Ovary (tissue), 9 donors: Measurements from ENCODE around the gene FYCO1. TPM values are rescaled to one million over a fixed set of nuclear protein-coding genes. Genes with fewer than 3 reads are reported as not detected.

Source experiments
- DNase-seq, 5 donors: peaks; one replicate each; pipeline ENCODE4 v3.0.0-alpha.2; 2019 to 2020
- H3K27ac ChIP-seq, 2 donors: fragments of 200-600 bp; one replicate each; pipeline versions ENCODE4 v1.5.1 to v1.8.0; 2019 to 2022
- H3K27me3 ChIP-seq: fragments of 200-600 bp; one replicate; pipeline ENCODE4 v1.8.0; 2022
- H3K36me3 ChIP-seq: fragments of 200-600 bp; sonication (generic); one replicate; pipeline ENCODE4 v1.5.1; 2019
- H3K4me1 ChIP-seq: one replicate; pipeline ENCODE4 v1.8.1; 2013; ENCODE audit warnings: mild to moderate bottlenecking, moderate library complexity; ENCODE audit not compliant: insufficient read depth
- H3K4me3 ChIP-seq: fragments of 200-600 bp; sonication (generic); one replicate; pipeline ENCODE4 v1.5.1; 2017
- H3K9me3 ChIP-seq, 2 donors: fragments of 200-600 bp in 1 of 2; sonication (generic) in 1 of 2; one replicate each; pipeline versions ENCODE4 v1.5.1 to v1.8.1; 2013 to 2019; ENCODE audit warnings: mild to moderate bottlenecking in 1 of 2, moderate library complexity in 1 of 2
- CTCF ChIP-seq, 3 donors: fragments of 450-650 bp in 2 of 3; fragments of 200-600 bp in 1 of 3; IDR thresholded peaks; one replicate each; pipeline versions ENCODE4 v1.5.1 to v1.8.0; 2016 to 2022; ENCODE audit warnings: antibody characterized with exemption in 3 of 3, mild to moderate bottlenecking in 1 of 3
- EP300 ChIP-seq: sonication (generic); formaldehyde crosslinking; IDR thresholded peaks from one replicate; pipeline ENCODE4 v1.6.1; 2017; ENCODE audit warnings: antibody characterized with exemption
- POLR2A ChIP-seq: fragments of 450-650 bp; IDR thresholded peaks from one replicate; pipeline ENCODE4 v1.6.1; 2017; ENCODE audit warnings: antibody characterized with exemption, mild to moderate bottlenecking, moderate library complexity
- WGBS, 3 donors: extraction: QIAGEN DNeasy Blood & Tissue Kit in 1 of 3; methylation state at CpG; one replicate each; pipeline versions ENCODE4 v1.1.5 to v1.1.7; 2013 to 2017; 5-methylcytosine and 5-hydroxymethylcytosine counted together
- intact Hi-C, 4 donors: fragments of 100-400 bp; cut with DNase I; formaldehyde crosslinking; loops; one replicate each; pipeline versions ENCODE4 v1.11.0 to v1.15.1; 2022 to 2023
- polyA plus RNA-seq, 2 donors: library from polyadenylated mRNA; stranded (reverse); fragments of 200-250 nt in 1 of 2; fragments of 350-450 nt in 1 of 2; fragmentation: Illumina TruSeq in 1 of 2; extraction: RNeasy Lipid Tissue Mini Kit (QIAGEN cat#74804) in 1 of 2; gene quantifications; one replicate each; pipeline ENCODE4 v1.2.3, GENCODE V29; 2013 to 2014
- total RNA-seq, 7 donors: library from RNA; depleted of rRNA in 2 of 7; stranded (reverse); fragments of >200 nt in 2 of 7; fragmentation: NEBNext Ultra II Directional in 3 of 7; extraction: Animal tissue kit (Norgen Biotek cat#: 25700) in 3 of 7; gene quantifications; one replicate each; pipeline versions ENCODE4 v1.1.0 to v1.2.4, GENCODE V29; 2016 to 2023
- donor health status: DM: no; HTN: no; CAD: no; lungs with moderate emphysema.
- donor health status: DM: no; HTN: no; CAD: no.
- donor health status: Bipolar disorder and iron deficiency.
- donor health status: DM: yes; HTN: yes; CAD: no.
- donor health status: DM: no; HTN: no; CAD: no.
- donor health status: DM: yes; HTN: yes; CAD: no.

The FYCO1 gene
- total and polyA plus RNA-seq, 9 donors, result 30.2 to 81.0 (median 52.8) TPM

GRCh38 chr3:46017720-46018119 is 22.1 kb upstream of the FYCO1 start:
- WGBS, 3 donors, result 64 to 93% (median 89%) methylated on average over 2 of the region's 2 CpGs
- DNase-seq, result no peak
- intact Hi-C loops, result no loop called here
- H3K27me3 ChIP-seq, result no peaks in the 10 kb centered on the region
- H3K4me3 ChIP-seq, result no peak overlapping the region
- H3K27ac ChIP-seq, result no peak overlapping the region
- TF ChIP-seq CTCF (IDR thresholded peaks at IDR 0.05), result no peak
- no peak for TF ChIP-seq EP300
- TF ChIP-seq POLR2A, result no peak
- H3K4me1 ChIP-seq, result no peaks in the 10 kb centered on the region
- H3K36me3 ChIP-seq, result no peaks in the 10 kb centered on the region
- H3K9me3 ChIP-seq, result no peaks in the 10 kb centered on the region

- no peak overlapping the region for H3K27ac ChIP-seq
- intact Hi-C loops, result no loop called here
- no peak for DNase-seq
- WGBS, 3 donors, result 71 to 79% (median 79%) methylated on average over 7 of the region's 7 CpGs
- no peaks in the 10 kb centered on the region for H3K36me3 ChIP-seq
- H3K27me3 ChIP-seq, result no peaks in the 10 kb centered on the region
- H3K9me3 ChIP-seq, result no peaks in the 10 kb centered on the region
- no peak for TF ChIP-seq POLR2A
- TF ChIP-seq EP300, result no peak
- no peak for TF ChIP-seq CTCF (IDR thresholded peaks at IDR 0.05)
- no peaks in the 10 kb centered on the region for H3K4me1 ChIP-seq
- no peak overlapping the region for H3K4me3 ChIP-seq
These were observed 17.9 kb upstream of the FYCO1 start for GRCh38 chr3:46013316-46014094.

GRCh38 chr3:46012246-46012645 is 16.6 kb upstream of the FYCO1 start:
- no peaks in the 10 kb centered on the region for H3K36me3 ChIP-seq
- intact Hi-C loops, result no loop called here
- no peak overlapping the region for H3K27ac ChIP-seq
- WGBS, 3 donors, result 83 to 86% (median 83%) methylated on average over 4 of the region's 4 CpGs
- DNase-seq, result no peak
- no peaks in the 10 kb centered on the region for H3K9me3 ChIP-seq
- TF ChIP-seq EP300, result no peak
- TF ChIP-seq CTCF (IDR thresholded peaks at IDR 0.05), result no peak
- no peak for TF ChIP-seq POLR2A
- H3K27me3 ChIP-seq, result no peaks in the 10 kb centered on the region
- H3K4me3 ChIP-seq, result no peak overlapping the region
- H3K4me1 ChIP-seq, result peaks cover 6% of the 10 kb centered on the region

- Histone ChIP-seq H3K9me3 (no peaks in the 10 kb centered on the region), H3K27me3 (no peaks in the 10 kb centered on the region), H3K36me3 (no peaks in the 10 kb centered on the region), H3K4me1 (peaks cover 14% of the 10 kb centered on the region), H3K27ac (no peak overlapping the region), H3K4me3 (no peak overlapping the region)
- no peak for DNase-seq
- TF ChIP-seq POLR2A, result no peak
- TF ChIP-seq EP300, result no peak
- TF ChIP-seq CTCF (IDR thresholded peaks at IDR 0.05), result no peak
- WGBS, 3 donors, result 24 to 56% (median 33%) methylated on average over 2 of the region's 2 CpGs
- intact Hi-C loops, result no loop called here
These were observed 15.0 kb upstream of the FYCO1 start for GRCh38 chr3:46010519-46011113.
